HEK293 (cell line): Measurements from ENCODE around the gene LRP1.

Experiments used
- PBX3 ChIP-seq: sonication (generic); formaldehyde crosslinking; IDR thresholded peaks from 2 replicates; pipeline ENCODE4 v1.8.1; 2022; ENCODE audit warnings: mild to moderate bottlenecking, moderate library complexity, missing genetic modification reagents
- ZBTB20 ChIP-seq: fragments of 450-650 bp; formaldehyde crosslinking; IDR thresholded peaks from 2 replicates; pipeline ENCODE4 v1.5.1; 2016; ENCODE audit warnings: missing biosample characterization, missing genetic modification characterization
- ZNF146 ChIP-seq: fragments of 450-650 bp; formaldehyde crosslinking; IDR thresholded peaks from 2 replicates; pipeline ENCODE4 v1.5.1; 2016; ENCODE audit warnings: missing biosample characterization, missing genetic modification characterization
- ZNF324 ChIP-seq: fragments of 450-650 bp; formaldehyde crosslinking; IDR thresholded peaks from 2 replicates; pipeline ENCODE4 v1.5.1; 2016; ENCODE audit warnings: missing biosample characterization, missing genetic modification characterization
- ZNF37A ChIP-seq: fragments of 450-650 bp; IDR thresholded peaks from 2 replicates; pipeline ENCODE4 v1.5.1; 2018; ENCODE audit warnings: missing biosample characterization, missing genetic modification characterization
- ZNF48 ChIP-seq: fragments of 450-650 bp; formaldehyde crosslinking; IDR thresholded peaks from 2 replicates; pipeline ENCODE4 v1.5.1; 2016; ENCODE audit warnings: missing biosample characterization, missing genetic modification characterization
- ZNF510 ChIP-seq: fragments of 450-650 bp; formaldehyde crosslinking; IDR thresholded peaks from 2 replicates; pipeline ENCODE4 v1.5.1; 2018; ENCODE audit warnings: mild to moderate bottlenecking, missing genetic modification characterization, missing biosample characterization; ENCODE audit not compliant: insufficient replicate concordance
- ZNF558 ChIP-seq: fragments of 450-650 bp; formaldehyde crosslinking; IDR thresholded peaks from 2 replicates; pipeline ENCODE4 v1.5.1; 2016; ENCODE audit warnings: missing biosample characterization, missing genetic modification characterization
- TF ChIP-seq, protein P1 (sequence below): fragments of 450-650 bp; formaldehyde crosslinking; IDR thresholded peaks from 2 replicates; pipeline ENCODE4 v1.5.1; 2016; ENCODE audit warnings: missing biosample characterization, missing genetic modification characterization
- TF ChIP-seq, protein P2 (sequence below): fragments of 450-650 bp; formaldehyde crosslinking; IDR thresholded peaks from 2 replicates; pipeline ENCODE4 v1.5.1; 2016; ENCODE audit warnings: missing biosample characterization, missing genetic modification characterization
- TF ChIP-seq, protein P3 (sequence below): fragments of 450-650 bp; formaldehyde crosslinking; IDR thresholded peaks from 2 replicates; pipeline ENCODE4 v1.5.1; 2016; ENCODE audit warnings: missing biosample characterization, missing genetic modification characterization, low read depth

- TF ChIP-seq ZBTB20 (tag by site-specific recombination) = no peak
- TF ChIP-seq, protein P1, sequence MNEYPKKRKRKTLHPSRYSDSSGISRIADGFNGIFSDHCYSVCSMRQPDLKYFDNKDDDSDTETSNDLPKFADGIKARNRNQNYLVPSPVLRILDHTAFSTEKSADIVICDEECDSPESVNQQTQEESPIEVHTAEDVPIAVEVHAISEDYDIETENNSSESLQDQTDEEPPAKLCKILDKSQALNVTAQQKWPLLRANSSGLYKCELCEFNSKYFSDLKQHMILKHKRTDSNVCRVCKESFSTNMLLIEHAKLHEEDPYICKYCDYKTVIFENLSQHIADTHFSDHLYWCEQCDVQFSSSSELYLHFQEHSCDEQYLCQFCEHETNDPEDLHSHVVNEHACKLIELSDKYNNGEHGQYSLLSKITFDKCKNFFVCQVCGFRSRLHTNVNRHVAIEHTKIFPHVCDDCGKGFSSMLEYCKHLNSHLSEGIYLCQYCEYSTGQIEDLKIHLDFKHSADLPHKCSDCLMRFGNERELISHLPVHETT = no peak
- no peak for TF ChIP-seq PBX3 (CRISPR knock-in tag)
- no peak for TF ChIP-seq ZNF558
- TF ChIP-seq ZNF324 (tag by site-specific recombination) = no peak
- no peak for TF ChIP-seq ZNF146
- TF ChIP-seq ZNF48 (tag by site-specific recombination) = no peak
- TF ChIP-seq, protein P2, sequence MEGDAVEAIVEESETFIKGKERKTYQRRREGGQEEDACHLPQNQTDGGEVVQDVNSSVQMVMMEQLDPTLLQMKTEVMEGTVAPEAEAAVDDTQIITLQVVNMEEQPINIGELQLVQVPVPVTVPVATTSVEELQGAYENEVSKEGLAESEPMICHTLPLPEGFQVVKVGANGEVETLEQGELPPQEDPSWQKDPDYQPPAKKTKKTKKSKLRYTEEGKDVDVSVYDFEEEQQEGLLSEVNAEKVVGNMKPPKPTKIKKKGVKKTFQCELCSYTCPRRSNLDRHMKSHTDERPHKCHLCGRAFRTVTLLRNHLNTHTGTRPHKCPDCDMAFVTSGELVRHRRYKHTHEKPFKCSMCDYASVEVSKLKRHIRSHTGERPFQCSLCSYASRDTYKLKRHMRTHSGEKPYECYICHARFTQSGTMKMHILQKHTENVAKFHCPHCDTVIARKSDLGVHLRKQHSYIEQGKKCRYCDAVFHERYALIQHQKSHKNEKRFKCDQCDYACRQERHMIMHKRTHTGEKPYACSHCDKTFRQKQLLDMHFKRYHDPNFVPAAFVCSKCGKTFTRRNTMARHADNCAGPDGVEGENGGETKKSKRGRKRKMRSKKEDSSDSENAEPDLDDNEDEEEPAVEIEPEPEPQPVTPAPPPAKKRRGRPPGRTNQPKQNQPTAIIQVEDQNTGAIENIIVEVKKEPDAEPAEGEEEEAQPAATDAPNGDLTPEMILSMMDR (tag by site-specific recombination) = no peak
- TF ChIP-seq, protein P3, sequence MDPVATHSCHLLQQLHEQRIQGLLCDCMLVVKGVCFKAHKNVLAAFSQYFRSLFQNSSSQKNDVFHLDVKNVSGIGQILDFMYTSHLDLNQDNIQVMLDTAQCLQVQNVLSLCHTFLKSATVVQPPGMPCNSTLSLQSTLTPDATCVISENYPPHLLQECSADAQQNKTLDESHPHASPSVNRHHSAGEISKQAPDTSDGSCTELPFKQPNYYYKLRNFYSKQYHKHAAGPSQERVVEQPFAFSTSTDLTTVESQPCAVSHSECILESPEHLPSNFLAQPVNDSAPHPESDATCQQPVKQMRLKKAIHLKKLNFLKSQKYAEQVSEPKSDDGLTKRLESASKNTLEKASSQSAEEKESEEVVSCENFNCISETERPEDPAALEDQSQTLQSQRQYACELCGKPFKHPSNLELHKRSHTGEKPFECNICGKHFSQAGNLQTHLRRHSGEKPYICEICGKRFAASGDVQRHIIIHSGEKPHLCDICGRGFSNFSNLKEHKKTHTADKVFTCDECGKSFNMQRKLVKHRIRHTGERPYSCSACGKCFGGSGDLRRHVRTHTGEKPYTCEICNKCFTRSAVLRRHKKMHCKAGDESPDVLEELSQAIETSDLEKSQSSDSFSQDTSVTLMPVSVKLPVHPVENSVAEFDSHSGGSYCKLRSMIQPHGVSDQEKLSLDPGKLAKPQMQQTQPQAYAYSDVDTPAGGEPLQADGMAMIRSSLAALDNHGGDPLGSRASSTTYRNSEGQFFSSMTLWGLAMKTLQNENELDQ (tag by site-specific recombination) = no peak
- TF ChIP-seq ZNF510 = no peak
- TF ChIP-seq ZNF37A = no peak
These were observed 51.2 kb downstream of the LRP1 start for GRCh38 chr12:57179331-57180086.
